Limb (tissue), 2 donors: ENCODE measurements around the gene EVL.

Experiments used
- DNase-seq, 2 donors: peaks; one replicate each; pipeline ENCODE4 v3.0.0-alpha.2; 2016; ENCODE audit errors: extremely low spot score in 2 of 2

The EVL gene

DNA sequence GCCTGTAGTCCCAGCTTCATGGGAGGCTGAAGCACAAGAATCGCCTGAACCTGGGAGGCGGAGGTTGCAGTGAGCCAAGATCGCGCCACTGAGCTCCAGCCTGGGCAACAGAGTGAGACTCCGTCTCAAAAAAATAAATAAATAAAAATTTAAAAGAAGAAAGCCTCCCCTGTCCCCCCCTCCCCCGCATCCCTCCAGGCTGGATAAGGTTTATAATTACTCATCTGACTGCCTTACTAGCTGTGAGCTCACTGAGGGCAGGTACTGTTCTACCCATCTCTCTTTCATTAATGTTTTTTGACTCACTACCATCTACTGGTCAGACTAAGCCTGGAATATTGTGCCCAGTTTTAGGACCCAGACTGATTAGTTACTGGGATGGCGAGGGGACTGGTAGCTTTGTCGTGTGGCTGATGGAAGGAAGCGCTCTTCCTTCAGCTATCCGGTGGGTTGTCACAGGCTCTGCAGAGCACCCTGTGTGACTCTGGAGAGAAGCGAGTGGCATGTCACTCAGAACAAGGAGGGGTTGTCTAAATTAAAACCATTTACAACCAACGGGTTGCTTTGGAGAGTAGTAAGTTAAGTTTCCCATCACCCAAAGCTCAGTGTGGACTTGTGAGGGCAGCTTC, 16.9 kb downstream of the EVL start:
- no peak for DNase-seq

DNA sequence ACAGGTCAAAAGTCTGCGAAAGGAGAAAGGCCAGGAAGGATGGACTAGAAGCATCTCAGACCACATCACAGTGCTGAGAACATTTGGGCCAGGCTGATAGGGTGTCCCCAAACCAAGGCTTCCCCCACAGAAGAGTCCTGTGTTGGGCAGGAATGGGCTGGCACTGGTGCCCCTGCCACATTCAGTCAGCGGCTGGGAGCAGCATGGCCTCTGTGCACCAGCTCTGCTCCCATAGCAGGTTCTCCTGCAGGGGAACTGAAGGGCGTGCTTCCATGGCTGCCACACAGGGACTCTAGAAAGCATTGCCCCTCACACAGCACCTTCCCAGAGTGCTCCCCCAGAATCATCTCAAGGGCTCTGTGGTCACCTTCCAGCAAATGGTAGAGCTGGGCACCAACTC, 17.5 kb downstream of the EVL start:
- no peak for DNase-seq

DNA sequence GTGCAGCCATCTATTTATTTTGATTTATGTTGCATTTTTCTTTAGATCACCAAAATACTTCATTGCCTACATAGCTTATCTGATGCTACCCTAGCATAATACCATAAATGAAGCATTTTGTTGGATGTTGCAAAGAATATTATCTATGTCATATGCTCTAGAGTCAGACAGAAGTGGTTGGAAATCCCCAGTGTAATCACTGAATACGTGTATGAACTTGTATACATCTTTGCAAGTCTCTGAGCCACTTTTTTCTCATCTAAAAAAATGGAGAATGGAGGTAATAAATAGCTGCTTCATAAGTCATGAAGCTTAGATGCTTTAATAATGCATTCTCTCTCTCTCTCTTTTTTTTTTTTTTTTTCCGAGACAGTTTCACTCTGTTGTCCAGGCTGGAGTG, 18.5 kb downstream of the EVL start:
- DNase-seq: no peak

DNA sequence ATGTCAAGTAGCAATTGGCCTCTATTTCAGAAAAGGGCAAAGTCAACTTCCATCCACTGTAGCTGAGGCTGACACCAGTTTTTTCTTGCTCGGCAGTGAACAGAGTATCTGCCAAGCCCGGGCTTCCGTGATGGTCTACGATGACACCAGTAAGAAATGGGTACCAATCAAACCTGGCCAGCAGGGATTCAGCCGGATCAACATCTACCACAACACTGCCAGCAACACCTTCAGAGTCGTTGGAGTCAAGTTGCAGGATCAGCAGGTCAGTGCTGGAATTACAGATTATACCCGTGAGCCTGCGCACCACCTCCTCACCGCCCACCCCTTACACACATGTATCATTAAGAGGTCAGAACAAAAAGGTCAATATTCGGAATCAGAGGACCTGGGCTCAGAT, 19.4 kb downstream of the EVL start:
- DNase-seq: no peak

DNA sequence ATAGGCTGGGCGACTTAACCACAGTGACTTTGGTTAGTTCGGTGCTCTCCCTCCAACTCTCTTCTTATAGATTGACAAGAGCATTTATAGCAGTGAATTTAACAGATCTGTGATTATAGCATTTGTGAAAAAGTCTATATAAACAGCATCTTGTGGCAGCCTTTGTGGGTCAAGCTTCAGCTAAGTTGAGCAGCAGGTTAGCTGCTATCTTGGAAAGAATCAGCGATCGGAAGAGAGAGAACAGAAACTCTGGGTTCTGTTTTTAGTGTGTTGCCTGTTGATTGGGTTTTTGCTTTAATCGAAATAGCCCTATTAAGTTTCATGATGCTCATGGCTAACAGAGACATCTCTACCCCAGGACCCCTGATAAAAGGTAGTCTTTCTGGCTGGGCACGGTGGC, 20.2 kb downstream of the EVL start:
- no peak for DNase-seq

DNA sequence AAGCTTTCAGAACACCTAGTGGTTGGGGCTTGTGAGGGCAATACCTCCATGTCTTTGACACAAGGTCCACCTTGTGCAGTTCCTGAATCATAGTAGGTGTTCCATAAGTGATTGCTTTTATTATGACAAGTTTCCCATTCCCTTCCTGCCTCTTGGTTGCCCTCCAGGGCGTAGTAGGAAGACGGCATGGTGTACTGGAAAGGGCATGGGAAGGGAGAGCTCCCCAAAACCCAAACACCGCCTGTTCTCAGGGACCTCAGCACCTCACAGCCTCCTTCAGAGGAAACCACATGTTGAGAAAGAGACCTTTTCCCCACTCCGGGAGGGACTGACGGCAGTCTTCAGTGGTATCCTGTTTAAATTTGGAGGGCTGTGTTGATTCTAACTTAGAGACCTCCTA, 21.1 kb downstream of the EVL start:
- DNase-seq: no peak

DNA sequence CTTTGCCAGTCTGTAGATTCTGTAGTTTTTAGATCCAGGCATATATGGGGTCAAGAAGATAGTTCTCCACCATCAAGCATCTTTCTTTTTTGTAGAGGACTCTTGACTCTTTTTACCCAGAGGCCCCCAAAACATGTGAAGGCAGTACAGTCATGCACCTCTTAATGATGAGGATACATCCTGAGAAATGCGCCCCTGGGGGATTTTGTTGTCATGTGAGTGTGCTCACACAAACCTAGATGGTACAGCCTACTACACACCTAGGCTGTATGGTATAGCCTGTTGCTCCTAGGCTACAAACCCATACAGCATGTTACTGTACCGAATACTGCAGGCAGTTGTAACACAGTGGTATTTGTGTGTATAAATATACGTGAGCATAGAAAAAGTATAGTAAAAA, 23.0 kb downstream of the EVL start:
- no peak for DNase-seq

DNA sequence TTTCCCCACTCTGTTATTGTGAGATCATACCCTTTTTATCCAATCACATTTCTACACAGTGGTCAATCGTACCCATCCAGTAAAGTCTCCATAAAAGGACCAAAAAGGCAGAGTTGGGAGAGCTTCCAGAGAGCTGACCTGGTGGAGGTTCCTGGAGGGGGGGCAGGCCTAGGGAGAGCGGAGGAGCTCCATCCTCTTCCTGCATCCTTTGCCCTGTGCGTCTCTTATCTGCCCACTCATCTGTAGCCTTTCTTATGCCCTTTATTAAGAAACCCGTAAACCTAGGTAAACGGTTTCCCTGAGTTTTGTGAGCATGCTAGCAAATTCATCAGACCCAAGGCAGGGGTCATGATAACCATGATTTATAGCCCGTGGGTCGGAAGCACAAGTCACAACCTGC, 26.2 kb downstream of the EVL start:
- DNase-seq: no peak

DNA sequence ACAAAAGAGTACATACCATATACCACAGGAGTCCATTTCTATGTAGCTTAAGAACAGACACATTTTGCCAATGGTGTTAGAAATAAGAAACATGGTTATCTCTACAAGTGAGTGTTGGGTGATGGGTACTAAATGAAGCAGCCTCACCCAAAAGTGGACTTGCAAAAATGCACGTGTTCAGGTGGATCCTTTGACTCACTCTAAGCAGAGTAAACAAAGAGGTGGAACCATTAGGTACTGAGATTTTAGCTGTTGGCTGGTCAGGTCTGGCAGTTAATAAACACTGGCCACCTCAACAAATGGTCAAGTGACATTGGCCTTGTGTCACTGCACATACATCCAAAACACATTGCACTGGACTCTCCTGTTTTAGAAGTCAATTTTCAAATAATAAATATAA, 27.6 kb downstream of the EVL start:
- DNase-seq: no peak

DNA sequence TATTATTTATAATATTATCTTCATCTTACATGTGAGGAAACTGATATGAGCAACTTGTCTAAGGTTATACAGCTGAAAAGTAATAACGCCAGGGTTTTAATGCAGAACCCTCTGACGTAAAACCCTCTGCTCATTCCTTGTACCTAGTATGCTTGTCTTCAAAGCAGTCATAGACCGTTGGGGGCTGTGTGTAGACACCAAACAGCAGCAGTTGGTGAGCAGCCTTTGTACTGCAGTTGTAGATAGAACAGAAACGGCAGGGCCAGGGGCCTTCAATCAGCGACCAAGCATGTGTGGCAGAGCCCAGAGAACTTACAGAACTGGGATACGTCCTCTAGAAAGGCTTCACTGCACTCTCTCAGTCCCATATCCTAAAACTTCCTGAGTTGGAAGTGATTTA, 28.1 kb downstream of the EVL start:
- no peak for DNase-seq

DNA sequence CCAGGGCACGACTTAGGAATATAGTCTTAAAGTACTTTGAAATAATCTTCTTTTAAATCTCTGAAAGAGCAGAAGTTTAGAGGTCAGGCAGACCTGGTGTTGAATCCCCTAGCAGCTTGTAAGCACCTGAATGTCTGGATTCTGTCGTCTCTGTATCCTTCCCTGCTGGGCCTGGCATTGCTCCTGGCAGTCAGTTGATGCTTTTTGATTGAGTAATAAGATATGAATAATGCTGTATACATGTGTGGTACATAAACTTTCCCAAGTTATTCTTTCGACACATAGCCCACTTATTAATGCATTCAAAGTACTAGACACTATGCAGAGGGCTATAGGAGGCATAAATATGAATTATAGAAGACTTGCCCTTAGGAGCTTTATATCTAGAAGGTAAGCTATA, 31.4 kb downstream of the EVL start:
- DNase-seq: no peak

DNA sequence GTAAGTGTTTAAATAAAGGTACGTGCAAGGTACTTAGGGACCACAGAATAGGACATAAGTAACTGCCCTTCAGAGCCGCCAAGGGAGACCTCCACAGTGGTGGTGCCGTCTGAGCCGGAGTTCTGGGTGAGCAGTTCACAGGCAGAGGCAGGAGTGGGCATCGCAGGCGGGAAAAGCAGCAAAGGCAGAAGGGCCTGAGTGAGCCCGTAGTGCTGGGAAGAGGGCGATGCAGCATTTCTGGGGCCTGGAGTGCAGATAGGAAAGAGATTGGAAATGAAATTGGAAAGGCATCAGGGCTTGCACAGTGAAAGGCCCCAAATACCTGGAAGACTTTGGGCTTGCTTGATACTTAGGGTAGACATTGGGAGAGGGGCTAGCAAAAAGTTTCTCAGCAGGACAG, 32.9 kb downstream of the EVL start:
- DNase-seq: no peak

DNA sequence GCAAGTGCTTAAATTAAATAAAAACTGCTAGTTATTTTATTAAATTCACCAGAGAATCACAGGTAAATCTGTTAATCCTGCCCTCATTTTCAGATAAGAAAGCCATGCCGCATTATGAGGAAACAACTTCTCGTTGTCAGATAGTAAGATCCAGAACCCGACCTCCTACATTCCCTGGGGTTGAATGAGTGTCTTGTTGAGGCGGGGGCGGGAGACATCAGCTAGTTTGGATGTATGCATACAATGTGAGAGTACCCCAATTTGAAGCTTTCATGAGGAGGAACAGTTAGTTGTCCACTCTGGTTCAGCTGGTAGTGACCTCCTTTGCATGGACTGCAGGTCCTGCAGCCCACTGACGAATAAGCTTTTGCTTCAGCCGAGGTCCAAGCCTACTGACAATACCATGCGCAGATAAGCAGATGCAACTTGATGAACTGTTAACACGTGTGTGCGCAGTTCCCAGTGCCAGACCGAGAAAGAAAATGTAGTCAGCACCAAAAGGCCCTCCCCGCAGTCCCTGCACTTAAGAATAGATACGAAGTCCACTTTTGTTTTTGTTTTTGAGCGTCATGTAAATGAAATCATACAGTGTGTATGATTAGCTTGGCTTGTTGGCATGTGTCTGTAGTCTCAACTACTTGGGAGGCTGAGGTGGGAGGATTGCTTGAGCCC, 34.9 kb downstream of the EVL start:
- no peak for DNase-seq

DNA sequence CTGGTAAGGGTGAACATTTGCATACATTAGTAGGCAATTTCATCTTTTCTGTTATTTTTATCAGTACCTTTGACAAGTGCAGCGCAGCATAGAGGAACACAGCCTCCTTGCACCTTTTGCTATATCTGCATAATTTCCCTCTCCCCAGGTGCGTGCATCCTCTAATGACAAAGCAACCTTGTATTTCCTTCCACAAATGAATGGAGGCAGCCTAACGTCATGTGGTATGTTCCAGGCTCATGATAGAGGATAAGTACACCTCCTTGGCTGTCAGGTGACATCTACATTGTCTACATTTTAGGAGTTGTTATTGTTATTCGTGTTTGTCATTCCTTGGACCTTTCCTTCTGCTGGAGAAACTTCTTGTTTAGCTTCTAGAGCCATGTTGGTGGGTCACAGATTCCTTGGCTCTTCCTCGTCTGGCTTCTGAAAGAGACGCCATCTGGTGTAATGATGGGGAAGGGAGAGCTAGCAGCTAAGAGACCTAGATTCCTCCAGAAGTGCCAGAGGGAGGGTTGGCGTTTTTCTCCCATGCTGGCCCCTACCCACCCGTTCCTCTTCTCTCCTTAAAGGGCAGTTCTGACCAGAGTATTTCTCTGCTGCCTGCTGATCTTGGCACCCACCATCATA, 37.0 kb downstream of the EVL start:
- DNase-seq: no peak

DNA sequence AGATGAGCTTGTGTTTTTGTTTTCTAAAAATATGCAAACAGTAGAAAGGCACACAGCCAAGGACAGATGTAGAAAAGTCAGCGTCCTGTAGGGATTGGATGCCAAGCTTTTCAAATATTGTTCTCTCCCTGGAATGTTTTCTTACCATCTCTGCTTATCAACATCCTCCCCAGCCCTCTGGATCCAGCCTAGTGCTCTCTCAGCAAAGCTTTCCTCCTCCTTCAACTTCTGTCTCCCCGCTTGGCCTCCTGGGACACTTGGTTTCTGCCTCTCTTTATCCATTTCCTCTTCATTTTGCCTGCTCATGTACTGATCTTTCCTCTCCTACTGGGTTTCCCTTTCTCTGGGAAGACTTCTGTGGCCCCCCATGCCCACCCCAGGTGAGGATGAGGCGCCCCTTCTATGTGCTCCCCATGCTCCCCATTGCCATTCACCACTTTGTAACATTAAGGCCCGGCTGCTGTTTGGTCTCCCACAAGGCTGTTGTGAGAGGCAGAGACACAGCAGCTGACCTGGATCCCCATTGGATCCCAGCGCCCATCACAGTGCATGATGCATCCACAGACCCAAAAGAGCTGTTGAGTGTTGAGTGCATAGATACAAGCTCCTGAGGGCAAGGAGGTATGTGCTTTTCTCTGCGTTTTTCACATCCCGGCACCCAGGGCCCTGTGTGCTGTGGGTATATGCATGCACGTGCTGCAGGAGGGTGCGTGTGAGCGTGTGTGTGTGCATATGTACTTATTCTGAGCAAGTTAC, 38.2 kb downstream of the EVL start:
- DNase-seq: no peak

DNA sequence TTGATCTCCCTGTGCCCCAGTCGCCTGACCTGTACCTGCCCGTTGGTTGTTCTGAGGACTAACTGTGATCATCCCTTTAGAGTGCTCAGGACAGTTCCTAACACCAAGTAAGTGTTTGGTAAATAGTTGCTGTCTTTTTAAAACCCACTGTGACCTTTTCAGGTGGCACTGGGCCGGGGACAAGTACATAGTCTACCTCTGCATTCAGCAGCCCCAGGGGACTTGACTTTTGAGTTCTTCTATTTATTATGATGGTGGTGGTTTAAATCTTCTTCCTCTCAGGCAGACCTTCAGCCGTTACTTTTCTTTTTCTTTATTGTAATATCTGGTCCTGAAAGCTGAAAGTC, 38.8 kb downstream of the EVL start:
- no peak for DNase-seq

DNA sequence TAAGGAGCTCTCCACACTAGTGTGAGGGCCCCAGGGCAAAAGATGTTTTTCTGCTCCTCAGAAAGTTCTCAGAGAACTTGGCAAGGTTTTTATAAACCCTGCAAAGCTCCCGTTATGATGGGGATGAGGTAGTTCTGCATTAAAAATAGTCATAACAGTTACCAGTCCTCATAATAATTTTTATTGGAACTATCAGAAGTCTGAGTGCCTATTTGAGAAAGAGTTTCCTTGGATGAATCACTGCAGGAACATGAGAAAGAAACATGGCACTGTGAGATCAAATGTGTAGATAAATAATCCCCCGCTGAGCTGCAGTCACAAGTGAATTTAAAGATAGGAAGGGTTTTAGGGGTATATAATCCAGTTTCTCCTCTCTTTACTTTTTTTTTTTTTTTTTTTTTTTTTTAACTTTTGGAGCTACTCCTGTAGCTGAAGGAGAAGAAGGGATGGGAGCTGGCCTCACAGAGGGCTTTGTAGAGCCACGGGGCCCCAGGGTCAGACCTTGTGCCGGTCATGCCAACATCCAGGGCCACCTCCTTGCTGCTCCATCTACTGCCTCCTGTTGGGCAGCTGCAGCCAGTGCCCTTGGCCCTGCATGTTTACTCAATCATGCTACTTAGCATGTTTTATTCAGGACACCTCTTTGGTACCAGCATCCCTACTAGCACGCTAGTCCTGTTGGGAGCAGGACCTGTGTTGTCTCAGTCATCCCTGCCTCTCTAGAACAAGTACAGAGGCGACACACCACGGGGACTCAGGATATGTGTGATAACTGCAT, 39.5 kb downstream of the EVL start:
- no peak for DNase-seq

DNA sequence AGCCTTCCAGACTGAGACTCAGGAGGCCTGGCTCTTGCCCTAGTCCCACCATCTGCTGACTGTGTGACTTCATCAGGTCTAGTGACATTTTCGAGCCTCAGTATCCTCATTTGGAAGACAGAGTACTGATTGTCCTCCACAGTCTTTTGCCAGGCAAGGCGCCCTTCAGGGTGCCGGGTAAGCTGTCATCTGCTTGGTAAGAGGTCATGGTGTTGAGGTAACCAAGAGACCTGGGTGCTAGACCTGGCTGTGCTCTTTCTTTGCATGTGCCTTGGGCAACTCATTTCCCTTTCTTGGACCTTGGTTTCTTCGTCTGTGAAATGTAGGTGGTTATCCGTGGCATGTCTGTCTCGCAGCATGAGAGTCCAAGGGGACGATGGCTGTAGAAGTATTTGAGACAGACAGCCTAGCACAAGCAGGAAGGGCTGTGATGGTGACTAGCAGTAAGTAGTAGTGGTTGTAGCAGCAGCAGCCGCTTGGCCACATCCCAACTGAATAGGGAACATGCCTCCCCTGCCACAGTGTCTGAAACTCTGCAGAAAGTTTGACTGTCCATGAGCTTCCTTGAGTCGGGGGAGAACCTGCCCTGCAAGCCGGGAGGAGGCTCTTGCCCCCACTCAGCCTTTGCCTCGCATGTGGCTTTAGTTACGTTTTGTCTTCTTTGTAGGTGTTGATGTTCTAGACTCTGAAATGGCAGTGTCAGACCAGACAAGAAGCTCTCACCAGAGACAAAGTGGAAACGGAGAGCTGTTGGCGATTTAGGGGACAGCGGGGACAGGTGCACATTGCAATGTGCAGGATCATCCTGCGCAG, 40.3 kb downstream of the EVL start:
- no peak for DNase-seq

DNA sequence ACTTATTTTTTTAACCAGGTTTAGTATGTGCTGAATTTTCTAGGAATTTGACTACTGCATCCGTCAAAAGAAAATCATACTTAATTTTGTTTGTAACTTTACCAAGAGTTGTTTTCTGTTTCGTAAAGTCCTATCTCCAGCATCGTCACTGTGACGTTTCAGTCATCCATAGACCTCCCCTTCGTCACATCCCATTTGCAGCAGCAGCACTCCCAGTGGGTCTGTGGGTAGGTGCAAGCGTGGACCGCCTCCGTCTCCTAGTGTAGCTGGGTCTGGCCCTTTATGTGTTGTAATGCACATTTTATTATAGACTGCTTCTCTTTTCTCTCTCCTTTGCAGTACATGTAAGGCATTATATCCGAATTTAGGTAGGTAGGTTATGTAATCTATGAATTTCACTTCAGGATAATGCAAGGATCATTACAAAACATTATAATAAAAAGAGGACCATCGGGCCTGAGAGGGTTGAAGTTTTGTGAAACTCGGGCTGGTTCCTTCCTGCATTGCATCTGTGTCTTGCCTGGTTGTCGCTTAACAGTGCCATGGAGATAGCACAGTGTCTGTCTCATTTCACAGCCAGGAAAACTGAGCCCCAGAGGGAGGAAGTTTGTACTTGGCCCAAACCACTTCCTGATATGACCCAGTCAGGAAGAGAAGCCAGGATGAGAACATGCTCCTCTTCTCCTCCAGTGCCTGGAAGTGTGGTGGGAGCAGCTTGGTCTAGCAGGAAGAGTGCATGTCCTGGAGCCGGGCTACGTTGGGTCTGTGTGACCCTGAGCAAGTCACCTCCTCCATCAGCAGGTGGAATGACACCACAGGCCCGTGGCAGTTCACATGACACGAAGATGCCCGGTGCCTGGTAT, 41.3 kb downstream of the EVL start:
- DNase-seq: no peak

DNA sequence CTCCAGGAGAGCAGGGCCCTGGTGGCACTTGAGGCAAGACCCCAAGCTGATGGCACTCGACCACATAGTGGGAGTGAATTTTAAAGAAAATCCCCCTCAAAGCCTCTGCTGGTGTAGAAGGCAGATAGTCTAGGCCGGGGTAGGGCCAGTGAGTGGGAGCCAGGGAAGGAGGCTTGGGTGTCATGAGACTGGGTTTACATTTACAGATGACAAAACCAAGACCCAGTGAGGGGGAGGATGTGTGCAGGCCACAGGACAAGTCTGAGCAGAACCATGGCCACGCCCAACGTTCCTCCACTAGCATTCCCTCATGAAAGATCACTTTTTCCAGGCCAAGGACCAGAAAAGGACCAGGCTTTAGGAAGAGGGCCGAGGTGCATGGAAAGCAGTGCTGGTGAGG, 42.0 kb downstream of the EVL start:
- DNase-seq: no peak
